AG09319 (cell line): Measurements from ENCODE around the gene CAPS.

Experiments
- DNase-seq: peaks from one replicate; pipeline ENCODE4 v3.0.0-alpha.2; 2010; ENCODE audit warnings: low read depth; ENCODE audit errors: extremely low read depth
- CTCF ChIP-seq: IDR thresholded peaks from 2 replicates; pipeline ENCODE4 v1.5.1; 2011; ENCODE audit warnings: low read depth, mild to moderate bottlenecking, inconsistent platforms, low read length, moderate library complexity

The CAPS gene

GRCh38 chr19:5955636-5955935, 41.5 kb downstream of the CAPS start:
- TF ChIP-seq CTCF, result no peak
- no peak for DNase-seq

GRCh38 chr19:5956323-5956722, 42.3 kb downstream of the CAPS start:
- no peak for DNase-seq
- TF ChIP-seq CTCF, result no peak

DNA sequence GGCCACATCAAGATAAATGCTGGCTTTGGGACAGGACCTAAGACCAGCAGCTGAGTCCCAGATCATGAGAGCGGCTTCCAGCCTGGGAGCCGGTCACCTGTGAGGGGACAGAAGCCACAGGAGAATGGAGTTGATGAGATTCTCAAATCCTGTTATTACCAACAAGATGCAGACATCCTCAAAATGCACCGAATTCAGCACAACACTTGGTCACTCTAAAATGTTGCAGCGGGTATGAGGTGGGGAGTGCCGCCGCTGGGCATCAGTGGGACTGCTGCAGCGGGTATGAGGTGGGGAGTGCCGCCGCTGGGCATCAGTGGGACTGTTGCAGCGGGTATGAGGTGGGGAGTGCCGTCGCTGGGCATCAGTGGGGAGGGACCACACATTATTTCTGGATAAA, 42.7 kb downstream of the CAPS start:
- no peak for DNase-seq
- TF ChIP-seq CTCF, result no peak

DNA sequence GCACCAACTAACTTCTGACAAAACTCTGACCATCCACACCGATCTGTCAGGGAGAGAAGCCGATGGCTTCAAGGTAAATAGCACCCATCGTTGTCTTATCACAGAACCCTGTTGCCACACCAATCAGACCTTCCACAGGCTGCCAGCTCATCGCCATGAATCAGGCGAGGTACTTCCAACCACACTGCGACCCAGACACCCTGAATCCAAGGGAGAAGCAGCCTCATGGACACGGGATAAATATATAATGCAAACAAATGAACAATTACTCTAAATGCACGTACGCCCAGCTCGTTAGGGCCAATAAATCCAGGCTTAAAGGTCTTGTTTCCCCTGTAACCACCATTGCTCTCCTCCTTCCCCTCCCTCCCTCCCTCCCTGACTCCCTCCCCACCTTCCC, 43.1 kb downstream of the CAPS start:
- no peak for DNase-seq
- TF ChIP-seq CTCF, result no peak

DNA sequence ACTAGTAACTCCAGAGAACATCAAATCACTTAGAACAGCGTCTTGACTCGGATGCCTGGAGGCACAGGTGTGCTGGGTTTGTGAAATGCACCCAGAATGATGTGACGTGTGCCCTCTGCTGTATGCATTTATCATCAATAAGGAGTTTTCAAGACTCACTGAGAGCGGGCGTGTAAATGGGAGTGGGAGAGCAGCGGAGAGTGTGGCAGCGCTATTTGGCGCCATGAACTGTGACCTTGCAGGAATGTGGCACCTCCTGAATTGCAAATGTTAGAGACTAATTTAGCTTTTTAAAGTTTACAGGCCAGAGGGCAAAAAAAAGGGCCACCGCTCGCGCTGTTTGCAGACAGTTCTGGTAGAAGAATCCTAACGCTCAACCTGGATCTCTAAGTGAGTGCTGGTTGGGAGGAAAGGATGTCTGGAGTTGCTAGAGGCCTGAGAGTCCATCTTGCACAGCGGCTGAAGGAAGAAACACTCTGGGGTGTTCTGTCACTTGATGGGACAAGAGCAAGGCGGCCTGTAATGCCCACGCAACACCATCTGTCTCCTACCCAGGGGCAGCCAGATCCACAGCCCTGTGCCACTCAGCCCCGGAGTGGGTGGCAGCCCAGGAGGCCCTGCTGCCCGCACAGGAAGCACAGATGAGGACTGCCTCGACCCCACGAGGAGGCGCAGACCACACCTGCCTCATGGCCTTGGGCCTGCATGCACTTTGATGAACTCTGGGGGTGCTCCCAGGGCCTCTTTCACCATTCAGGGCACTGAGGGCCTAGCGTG, 44.2 kb downstream of the CAPS start:
- no peak for TF ChIP-seq CTCF
- DNase-seq, result no peak

DNA sequence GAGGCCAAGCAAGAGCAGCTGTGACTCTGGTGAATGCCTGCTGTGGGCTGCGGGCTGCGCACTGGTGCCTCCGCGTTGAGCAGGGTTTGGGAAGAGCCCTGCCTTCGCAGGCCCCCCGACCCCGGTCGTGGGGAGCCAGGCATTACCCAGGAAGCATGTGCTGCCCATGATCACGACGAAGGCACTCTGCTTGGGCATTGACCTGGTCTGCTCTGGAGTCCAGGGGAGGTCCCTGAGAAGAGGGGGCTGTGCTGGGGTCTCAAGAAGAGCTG, 44.7 kb downstream of the CAPS start:
- TF ChIP-seq CTCF, result no peak
- DNase-seq, result no peak

DNA sequence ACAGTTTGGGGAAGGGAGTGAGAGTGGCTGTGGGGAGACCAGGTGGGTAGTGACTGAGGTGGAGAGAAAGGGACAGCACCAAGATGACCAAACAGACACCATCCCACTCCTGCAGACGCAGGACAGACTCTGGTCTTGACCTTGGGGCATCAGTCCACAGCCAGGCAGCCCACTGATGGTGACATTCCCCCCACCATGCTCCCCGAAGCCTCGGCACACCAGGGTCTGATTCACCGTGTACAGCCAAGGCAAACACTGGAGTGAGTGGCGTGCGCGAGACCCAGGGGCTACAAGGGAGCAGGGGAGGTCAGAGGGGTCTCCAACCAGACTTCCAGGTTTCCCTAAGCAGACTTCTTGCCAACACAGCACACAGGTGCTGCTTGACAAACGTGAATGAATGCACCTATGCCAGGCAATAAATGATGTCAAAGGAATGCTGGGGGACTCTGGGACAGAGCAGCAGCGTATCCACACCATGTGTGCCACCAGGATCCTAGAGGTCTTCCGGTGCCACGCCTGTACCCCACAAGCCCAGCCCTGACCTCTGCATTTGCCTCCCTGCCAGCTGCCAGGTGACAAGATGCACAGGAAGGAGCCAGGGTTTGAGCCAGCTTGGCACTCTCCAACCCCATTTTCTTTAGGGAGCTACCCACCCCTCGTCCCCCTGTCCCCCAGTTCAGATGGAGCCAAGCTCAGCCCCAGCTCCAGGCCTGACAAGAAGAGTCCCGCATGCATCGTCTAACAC, 45.4 kb downstream of the CAPS start:
- no peak for DNase-seq
- TF ChIP-seq CTCF, result no peak
